Coronary artery (tissue), 2 donors: ENCODE measurements around the gene NPHP4.
"Not testable (repeated sequence)": the region's sequence is repeated elsewhere in the genome, so short reads cannot be mapped to it uniquely, and the experiment has no call there.

Experiments
- DNase-seq: peaks from one replicate; pipeline ENCODE4 v3.0.0-alpha.2; 2017; ENCODE audit warnings: low spot score
- H3K27ac ChIP-seq, 2 donors: fragments of 200-600 bp; sonication (generic); one replicate each; pipeline ENCODE4 v1.5.1; 2016 to 2019
- H3K4me3 ChIP-seq: fragments of 200-600 bp; sonication (generic); 2 replicates; pipeline ENCODE4 v1.5.1; 2016; ENCODE audit warnings: mild to moderate bottlenecking, moderate library complexity
- TF ChIP-seq, protein P1 (sequence below): fragments of 200-600 bp; sonication (generic); IDR thresholded peaks from one replicate; pipeline ENCODE4 v1.5.1; 2019; ENCODE audit warnings: antibody characterized with exemption

NPHP4 gene

DNA sequence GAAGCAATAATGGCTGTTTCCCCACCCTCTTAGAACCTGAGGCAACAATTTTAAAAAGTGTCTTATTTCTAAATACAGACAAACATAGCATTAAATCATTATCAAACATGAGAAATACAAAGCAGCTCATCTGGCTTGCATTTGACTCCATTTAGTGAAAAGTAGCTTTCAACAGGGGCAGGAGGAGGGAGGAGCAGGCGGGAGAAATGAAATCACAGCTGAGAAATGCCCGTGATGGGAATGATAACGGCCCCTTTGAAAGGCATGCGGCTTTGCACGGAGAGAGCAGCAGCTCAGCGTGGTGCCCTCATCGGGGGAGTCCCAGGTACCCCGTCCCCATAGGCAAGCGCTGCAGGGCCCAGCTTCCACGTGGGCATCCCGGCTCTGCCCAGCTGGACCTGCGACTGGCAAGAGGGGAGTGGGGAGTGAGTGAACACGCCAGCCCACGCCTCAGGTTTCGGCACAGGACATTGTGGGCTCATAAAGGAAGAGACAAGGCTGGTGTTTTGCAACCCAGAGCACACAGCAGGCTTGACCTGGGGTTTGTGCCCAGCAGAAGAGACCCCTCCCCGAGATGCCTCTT is 134.6 kb downstream of the NPHP4 start:
- DNase-seq = no peak
- H3K27ac ChIP-seq = no peak overlapping the region

DNA sequence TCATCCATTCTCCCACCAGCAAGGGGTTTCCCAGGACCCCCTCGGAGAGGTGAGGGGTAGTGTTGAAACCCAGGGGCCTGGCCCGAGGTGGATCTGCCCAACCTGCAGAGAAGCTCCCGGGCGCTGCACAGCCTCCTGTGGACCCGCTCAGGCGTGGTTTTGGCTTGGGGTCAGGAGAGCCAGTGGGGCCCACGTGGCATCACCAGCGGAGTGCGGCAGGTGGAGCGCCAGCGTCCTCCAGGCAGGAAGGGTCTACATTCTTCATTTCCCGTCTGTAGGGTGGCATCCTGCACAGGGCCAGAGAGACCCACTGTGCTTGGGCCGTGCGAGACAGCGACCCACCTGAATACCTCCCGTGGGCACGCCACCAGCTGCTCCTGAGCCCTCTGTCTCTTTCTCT is 135.2 kb downstream of the NPHP4 start:
- TF ChIP-seq, protein P1, sequence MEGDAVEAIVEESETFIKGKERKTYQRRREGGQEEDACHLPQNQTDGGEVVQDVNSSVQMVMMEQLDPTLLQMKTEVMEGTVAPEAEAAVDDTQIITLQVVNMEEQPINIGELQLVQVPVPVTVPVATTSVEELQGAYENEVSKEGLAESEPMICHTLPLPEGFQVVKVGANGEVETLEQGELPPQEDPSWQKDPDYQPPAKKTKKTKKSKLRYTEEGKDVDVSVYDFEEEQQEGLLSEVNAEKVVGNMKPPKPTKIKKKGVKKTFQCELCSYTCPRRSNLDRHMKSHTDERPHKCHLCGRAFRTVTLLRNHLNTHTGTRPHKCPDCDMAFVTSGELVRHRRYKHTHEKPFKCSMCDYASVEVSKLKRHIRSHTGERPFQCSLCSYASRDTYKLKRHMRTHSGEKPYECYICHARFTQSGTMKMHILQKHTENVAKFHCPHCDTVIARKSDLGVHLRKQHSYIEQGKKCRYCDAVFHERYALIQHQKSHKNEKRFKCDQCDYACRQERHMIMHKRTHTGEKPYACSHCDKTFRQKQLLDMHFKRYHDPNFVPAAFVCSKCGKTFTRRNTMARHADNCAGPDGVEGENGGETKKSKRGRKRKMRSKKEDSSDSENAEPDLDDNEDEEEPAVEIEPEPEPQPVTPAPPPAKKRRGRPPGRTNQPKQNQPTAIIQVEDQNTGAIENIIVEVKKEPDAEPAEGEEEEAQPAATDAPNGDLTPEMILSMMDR = no peak
- H3K27ac ChIP-seq = no peak overlapping the region
- H3K4me3 ChIP-seq = no peak overlapping the region
- no peak for DNase-seq

More for the DNA sequence above, 134.6 kb downstream of the NPHP4 start:
- TF ChIP-seq, protein P1 = no peak
- no peak overlapping the region for H3K4me3 ChIP-seq

DNA sequence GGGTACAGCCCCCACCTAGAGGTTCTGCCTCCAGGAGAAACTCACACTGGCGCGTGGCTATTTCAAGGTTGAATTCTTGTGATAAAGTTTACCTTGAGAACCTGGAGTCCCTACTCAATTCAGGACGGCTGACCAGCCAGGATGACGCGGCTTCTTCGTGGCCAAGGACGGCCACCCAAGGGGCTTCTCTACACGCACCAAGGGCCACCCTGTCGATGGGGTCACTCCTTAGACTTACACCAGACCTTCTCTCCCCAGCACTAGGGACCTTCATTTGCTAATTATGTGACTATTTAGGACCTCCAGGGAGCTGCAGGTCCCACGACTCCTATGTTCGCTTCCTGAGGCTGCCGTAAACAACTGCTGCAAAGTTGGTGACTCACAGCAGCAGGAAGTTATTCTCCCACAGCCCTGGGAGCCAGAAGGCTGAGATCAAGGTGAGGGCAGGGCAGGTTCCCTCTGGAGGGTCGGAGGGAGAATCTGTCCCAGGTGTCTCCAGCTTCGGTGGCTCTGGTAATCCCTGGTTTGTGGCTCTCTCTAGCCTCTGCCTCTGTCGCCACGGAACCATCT is 135.9 kb downstream of the NPHP4 start:
- Histone ChIP-seq H3K4me3 (no peak overlapping the region), H3K27ac (no peak overlapping the region)
- no peak for DNase-seq
- TF ChIP-seq, protein P1 = no peak

DNA sequence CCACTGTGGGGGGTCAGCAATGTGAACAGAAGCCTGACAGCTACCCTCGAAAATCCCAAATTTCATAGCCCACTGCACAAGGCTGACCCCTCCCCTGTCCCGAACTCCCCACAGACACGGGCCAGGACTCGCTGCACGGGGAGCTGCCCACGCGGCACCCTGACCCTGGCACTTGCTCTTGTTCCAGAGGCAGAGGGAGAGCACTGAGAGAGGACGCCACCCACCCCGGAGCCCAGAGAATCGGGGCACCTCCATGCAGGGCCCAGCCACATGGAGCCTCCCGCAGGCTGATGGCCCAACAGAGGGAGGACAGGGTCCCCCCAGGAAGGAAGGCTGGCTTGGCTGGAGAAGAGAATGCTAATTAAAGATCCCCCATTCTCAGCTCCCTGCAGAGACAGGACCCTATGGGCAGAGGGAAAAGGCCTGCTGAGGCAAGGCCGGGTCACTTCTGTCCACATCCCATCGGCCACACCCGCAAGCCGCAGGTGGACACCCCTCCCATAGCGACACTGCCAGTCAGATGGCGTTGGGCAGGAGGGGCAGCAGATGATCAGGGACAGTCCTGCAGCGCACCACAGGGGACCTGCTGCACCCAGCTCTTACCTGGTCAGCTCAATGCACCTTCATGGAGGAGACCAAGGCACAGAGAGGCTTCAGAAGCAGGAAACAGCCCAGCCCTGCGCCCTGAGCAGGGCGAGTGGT is 136.9 kb downstream of the NPHP4 start:
- Histone ChIP-seq H3K4me3 (no peak overlapping the region), H3K27ac (no peak overlapping the region)
- TF ChIP-seq, protein P1 = no peak
- no peak for DNase-seq

DNA sequence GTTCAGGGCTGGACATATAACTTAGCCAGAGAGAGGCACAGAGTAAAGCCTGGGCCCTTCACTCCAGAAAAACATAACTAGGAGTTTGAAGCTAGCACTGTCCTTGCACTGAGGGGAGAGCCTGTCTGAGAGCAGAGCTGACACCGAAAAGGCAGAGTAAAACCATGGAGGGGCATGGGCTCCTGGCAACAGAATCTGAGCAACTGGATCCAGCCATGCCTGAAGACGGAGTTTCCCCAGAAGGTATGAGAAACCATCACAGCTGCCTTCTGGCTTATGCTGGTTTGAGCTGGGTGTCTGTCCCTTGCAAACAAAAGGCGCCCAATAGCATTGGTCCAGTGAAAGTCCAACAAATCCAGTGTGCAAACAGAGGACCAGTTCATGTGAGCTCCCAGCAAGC is 137.5 kb downstream of the NPHP4 start:
- Histone ChIP-seq H3K4me3 (no peak overlapping the region), H3K27ac (no peak overlapping the region)
- DNase-seq = no peak
- TF ChIP-seq, protein P1 = no peak

DNA sequence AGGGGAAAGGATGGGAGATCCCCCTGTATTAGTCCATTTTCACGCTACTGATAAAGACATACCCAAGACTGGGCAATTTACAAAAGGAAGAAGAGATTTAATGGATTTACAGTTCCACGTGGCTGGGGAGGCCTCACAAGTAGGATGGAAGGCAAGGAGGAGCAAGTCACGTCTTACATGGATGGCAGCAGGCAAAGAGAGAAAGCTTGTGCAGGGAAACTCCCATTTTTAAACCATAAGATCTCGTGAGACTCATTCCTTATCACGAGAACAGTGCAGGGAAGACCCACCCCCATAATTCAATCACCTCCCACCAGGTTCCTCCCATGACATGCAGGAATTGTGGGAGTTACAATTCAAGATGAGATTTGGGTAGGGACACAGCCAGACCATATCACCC is 138.4 kb downstream of the NPHP4 start:
- not testable (repeated sequence) for H3K27ac ChIP-seq, DNase-seq, H3K4me3 ChIP-seq

DNA sequence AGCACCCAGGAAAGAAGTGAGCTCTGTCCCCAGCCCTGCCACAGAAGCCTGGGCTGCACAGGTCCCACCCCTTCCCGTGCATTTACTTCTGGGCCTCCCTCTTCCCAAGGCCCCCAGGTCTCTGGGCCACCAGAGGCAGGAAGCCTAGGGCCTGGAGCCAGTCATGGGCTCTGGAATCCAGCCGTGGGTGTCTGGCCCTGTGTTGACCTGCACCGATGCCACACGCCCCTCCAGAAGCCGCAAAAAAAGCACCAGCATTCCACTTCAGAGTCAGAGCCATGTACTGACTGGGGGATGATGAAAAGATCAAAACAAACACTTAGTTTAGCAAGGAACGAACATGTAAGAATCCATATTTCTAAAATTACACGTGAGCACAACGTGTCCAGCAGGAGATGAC is 141.7 kb downstream of the NPHP4 start:
- Histone ChIP-seq H3K27ac (no peak overlapping the region), H3K4me3 (no peak overlapping the region)
- TF ChIP-seq, protein P1 = no peak
- no peak for DNase-seq
